Stimulated activated CD4-positive, alpha-beta T cell treated with anti-CD3 and anti-CD28 coated beads, Interleukin-1b, Interleukin-23, amount 100 ng/mL, for 1 hour (primary cell): ENCODE data around the gene ATP6V0E1.
A peak's percentile ranks its signal among the peaks of the same experiment; 100 is the strongest.

Experiments
- DNase-seq, 2 donors: peaks; one replicate each; pipeline ENCODE4 v3.0.0-alpha.2; 2020; ENCODE audit warnings: low read depth in 2 of 2

ATP6V0E1 gene

GRCh38 chr5:172983542-172984243 lies at the start of gene ATP6V0E1:
Gene ATP6V0E1 (plus strand): TSS chr5:172983771. CDS start chr5:172983861, 90 bp downstream.
- DNase-seq, result peak; percentile 75 to 91

- DNase-seq, result no peak
These were observed 48.5 kb upstream of the ATP6V0E1 start for GRCh38 chr5:172935096-172935495.

DNA sequence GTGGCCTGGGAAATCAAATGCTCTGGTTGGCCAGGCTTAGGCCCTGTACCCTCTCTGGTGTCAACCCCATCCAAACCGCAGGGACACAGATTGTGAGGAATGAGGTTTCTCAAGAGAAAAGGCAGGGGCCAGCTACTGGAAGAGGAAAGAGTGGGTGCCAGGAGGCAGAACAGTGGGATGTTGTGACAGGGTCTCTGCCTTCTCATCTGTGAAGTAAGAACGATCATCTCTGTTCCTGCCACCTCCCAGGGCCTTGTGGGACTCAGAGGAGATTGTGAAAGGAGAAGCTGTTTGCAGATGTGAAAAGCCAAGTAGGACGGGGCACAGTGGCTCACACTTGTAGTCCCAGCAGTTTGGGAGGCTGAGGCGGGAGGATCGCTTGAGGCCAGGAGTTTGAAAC lies 47.2 kb upstream of the ATP6V0E1 start:
- DNase-seq, result no peak

GRCh38 chr5:172939071-172939470 lies 44.5 kb upstream of the ATP6V0E1 start:
- no peak for DNase-seq

GRCh38 chr5:172939611-172940267 lies 43.8 kb upstream of the ATP6V0E1 start:
- no peak for DNase-seq

- DNase-seq, result no peak
These were observed 43.1 kb upstream of the ATP6V0E1 start for GRCh38 chr5:172940268-172941066.

DNA sequence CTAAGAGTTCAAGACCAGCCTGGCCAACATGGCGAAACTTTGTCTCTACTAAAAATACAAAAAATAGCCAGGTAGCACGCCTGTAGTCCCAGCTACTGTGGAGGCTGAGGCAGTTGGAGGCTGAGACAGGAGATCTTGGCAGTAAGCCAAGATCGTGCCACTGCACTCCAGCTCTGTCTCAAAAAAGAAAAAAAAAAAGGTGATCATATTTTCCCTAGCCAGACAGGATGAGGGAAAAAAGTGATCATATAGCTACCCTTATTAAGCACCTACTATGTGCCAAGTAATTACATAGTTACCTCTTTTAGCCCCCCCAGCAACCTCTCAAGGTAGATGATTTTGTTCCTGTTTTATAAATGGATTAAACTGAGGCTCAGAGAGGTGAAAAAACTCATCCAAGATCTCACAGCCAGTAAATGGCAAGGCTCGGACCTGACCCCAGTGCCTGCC lies 42.5 kb upstream of the ATP6V0E1 start:
- no peak for DNase-seq

DNA sequence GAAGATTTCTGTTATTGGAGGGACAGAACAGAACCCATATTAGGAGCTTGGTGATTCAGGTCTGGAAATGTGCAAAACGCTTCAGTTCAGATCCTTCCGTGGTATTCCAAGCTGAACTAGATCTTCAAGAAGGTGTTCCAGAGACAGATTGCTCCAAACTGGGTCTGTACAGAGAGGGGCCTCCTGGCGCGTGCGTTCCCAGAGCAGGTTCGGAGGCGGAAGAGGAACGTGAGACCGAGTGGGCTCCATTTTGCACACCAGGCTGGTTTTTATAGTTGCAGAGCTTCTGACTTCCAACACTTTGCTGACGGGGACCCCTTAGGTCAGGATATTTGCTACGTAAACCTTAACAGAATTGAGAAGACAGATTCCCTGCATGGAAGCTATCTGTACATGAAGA lies 41.0 kb upstream of the ATP6V0E1 start:
- DNase-seq, result no peak

- no peak for DNase-seq
These were observed 40.2 kb upstream of the ATP6V0E1 start for GRCh38 chr5:172943283-172943841.

GRCh38 chr5:172943906-172944305 lies 39.7 kb upstream of the ATP6V0E1 start:
- no peak for DNase-seq

GRCh38 chr5:172944741-172945140 lies 38.8 kb upstream of the ATP6V0E1 start:
- no peak for DNase-seq

DNA sequence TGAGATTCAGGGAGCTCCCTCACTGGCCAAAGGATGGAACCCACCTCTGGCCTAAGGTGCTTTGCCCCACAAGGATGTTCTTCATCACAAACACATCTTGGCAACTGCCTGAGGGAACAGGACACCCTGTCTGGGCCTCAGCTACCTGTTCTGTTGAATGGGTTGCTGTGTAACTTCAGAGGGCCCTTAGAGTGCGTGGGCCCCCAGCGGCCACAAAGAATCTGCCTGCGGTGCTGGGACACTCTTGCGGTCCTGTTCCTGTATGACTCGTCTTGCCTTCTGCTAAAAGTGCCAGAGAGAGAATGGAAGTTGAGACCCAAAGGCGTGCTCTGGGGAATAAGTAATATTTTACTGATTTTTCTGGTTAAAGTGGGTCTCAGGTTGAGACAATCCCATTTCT lies 38.4 kb upstream of the ATP6V0E1 start:
- no peak for DNase-seq

DNA sequence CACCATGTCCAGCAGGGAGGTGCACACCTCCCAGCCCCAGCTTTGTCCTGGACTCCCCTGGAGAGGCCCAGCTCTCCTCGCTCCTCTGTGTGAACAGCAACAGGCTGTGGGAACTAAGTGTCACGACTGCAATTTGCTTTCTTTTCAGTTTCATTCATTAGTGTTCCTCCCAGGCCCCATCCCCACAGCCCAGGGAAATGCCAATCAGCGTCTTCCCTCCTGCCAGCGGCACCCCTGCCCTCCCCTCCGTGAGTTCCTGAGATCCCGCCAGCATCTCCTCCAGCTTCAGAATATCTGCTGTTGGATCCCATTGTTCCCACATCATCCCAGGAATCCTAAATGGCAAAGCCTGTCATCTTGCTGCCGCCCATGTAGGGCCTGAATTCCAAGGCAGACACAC lies 37.4 kb upstream of the ATP6V0E1 start:
- DNase-seq, result no peak

- no peak for DNase-seq
These were observed 34.1 kb upstream of the ATP6V0E1 start for GRCh38 chr5:172949426-172949825.

DNA sequence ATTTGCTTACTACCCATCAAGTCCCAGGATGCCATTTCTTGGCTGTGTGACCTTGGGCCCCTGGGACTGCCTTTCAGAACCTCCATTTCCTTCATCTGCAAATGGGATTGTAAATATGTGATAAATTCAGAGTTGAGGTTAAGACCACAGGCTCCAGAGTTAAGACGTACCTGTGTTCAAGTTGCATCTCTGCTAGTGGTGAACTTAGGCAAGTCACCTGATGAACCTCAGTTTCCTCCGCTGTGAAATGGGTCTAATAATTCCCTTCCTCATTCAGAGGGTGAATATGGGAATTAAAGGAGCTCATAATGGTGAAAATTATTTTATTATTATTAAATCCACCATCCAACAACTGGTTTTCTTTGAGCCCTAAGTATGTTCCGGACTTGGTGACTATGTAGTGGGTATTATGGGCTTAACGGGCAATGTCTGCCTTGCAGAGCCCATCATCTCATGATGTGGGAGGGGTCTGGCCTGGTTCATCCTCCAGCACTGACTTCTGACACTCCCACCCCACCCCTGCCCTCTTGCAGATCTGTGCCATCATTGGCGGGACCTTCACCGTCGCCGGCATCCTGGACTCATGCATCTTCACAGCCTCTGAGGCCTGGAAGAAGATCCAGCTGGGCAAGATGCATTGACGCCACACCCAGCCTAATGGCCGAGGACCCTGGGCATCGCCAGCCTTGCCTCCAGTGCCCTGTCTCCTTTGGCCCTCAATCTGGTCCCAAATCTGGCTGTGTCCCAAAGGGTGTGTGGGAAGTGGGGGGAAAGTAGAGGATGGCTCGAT lies 33.2 kb upstream of the ATP6V0E1 start:
- no peak for DNase-seq

GRCh38 chr5:172951371-172952033 lies 32.1 kb upstream of the ATP6V0E1 start:
- no peak for DNase-seq

DNA sequence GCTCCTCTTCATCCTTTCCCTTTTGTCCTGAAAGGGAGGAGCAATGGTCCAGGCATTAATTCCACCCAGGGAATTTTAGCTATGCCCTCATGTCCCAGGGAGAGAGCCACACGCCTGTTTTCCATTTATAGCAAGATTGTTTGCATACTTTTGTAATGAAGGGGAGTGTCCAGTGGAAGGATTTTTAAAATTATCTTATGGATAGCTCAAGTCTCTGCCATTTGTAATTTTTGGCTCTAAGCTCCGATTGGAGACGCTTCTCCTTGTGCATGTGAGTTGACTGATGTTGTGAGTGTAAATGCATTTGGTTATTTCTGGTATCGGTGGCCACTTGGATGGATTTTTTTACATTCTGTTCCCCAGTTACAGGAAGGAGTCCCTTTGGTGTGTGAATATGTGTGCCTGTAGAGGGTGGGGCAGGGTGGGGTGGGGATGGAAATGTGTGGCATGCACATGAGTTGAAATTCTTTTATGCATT lies 31.5 kb upstream of the ATP6V0E1 start:
- DNase-seq, result no peak

- DNase-seq, result no peak
These were observed 29.5 kb upstream of the ATP6V0E1 start for GRCh38 chr5:172953776-172954675.

GRCh38 chr5:172954751-172955159 lies 28.8 kb upstream of the ATP6V0E1 start:
- DNase-seq, result no peak

DNA sequence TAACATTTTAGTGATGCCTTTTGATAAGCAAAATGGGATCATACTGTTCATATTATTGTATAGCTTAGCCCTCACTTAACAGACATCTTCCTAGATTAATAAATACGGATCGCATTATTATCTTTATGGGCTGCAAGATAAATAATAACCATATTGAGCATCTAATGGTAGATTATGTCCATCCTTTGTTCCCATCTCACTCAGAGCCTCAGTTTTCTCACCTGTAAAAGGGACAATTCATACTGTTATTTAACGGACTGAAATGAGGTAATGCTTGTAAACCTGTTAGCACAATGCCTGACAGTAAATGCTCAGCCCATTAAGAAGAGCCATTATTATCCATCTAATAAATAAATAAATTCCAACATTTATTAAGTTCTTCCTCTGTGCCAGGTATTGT lies 27.3 kb upstream of the ATP6V0E1 start:
- no peak for DNase-seq
